IMR-90 (cell line): Measurements from ENCODE around the gene IREB2. TPM values are rescaled to one million over a fixed set of nuclear protein-coding genes. Genes with fewer than 3 reads are reported as not detected.

Experiments used
- ATAC-seq: fragments of 200-7000 bp; cut with Tn5 transposase; 2 replicates; pipeline ENCODE4 v1.9.1; 2020; ENCODE audit warnings: low read depth, mild to moderate bottlenecking, moderate library complexity
- BruUV-seq: library from RNA; stranded (reverse); fragments of 400-500 nt; replicated peaks from 2 replicates; lab custom pipeline; 2021; lab: Mats Ljungman, UMichigan
- CTCF ChIA-PET: fragments of 300-600 bp; formaldehyde crosslinking; extraction: SDS; loops from one replicate; lab custom pipeline; 2021; ENCODE audit warnings: antibody characterized with exemption; lab: Yijun Ruan, JAX
- POLR2A ChIA-PET: fragments of 300-600 bp; sonication (Branson Sonifier 250); formaldehyde crosslinking; loops from one replicate; lab custom pipeline; 2022; ENCODE audit warnings: antibody characterized with exemption; ENCODE audit not compliant: unreplicated experiment; lab: Charles Lee
- DNase-seq: peaks from one replicate; pipeline ENCODE4 v3.0.0; 2013
- H2AFZ ChIP-seq: replicated peaks from 2 replicates; pipeline ENCODE3; 2013; ENCODE audit warnings: low read length, mild to moderate bottlenecking; ENCODE audit not compliant: poor library complexity
- H2AK5ac ChIP-seq: 2 replicates; pipeline ENCODE4 v1.6.1; 2013; ENCODE audit warnings: low read depth, low read length, inconsistent platforms
- H2AK9ac ChIP-seq: replicated peaks from 2 replicates; pipeline ENCODE3; 2013; ENCODE audit warnings: mild to moderate bottlenecking, low read depth, low read length, moderate library complexity; ENCODE audit not compliant: poor library complexity
- H2BK120ac ChIP-seq: 2 replicates; pipeline ENCODE4 v1.6.1; 2013; ENCODE audit warnings: low read depth, low read length, inconsistent platforms
- H2BK15ac ChIP-seq: 3 replicates; pipeline ENCODE4 v1.6.1; 2013; ENCODE audit warnings: low read depth, low read length, inconsistent platforms
- H2BK20ac ChIP-seq: 2 replicates; pipeline ENCODE4 v1.6.1; 2013; ENCODE audit warnings: low read depth, mild to moderate bottlenecking, inconsistent platforms, low read length, moderate library complexity
- H2BK5ac ChIP-seq: 2 replicates; pipeline ENCODE4 v1.6.1; 2013; ENCODE audit warnings: mild to moderate bottlenecking, low read depth, low read length, inconsistent platforms; ENCODE audit not compliant: poor library complexity, severe bottlenecking
- H3K14ac ChIP-seq: replicated peaks from 2 replicates; pipeline ENCODE4 v1.6.1; 2013; ENCODE audit warnings: low read depth, low read length, inconsistent platforms
- H3K18ac ChIP-seq: 2 replicates; pipeline ENCODE4 v1.6.1; 2013; ENCODE audit warnings: low read depth, low read length, control low read depth
- H3K23ac ChIP-seq: 2 replicates; pipeline ENCODE4 v1.6.1; 2013; ENCODE audit warnings: low read depth, low read length, inconsistent platforms
- H3K27ac ChIP-seq: 2 replicates; pipeline ENCODE4 v1.5.1; 2013; ENCODE audit warnings: mild to moderate bottlenecking, control low read depth, low read length; ENCODE audit not compliant: insufficient read depth
- H3K27me3 ChIP-seq: 2 replicates; pipeline ENCODE4 v1.6.1; 2013; ENCODE audit warnings: low read length; ENCODE audit not compliant: control insufficient read depth, insufficient read depth
- H3K36me3 ChIP-seq: 2 replicates; pipeline ENCODE4 v1.6.1; 2013; ENCODE audit warnings: low read length, mixed read lengths; ENCODE audit not compliant: control insufficient read depth, insufficient read depth
- H3K4ac ChIP-seq: 2 replicates; pipeline ENCODE4 v1.6.1; 2013; ENCODE audit warnings: low read depth, low read length, inconsistent platforms
- H3K4me1 ChIP-seq: 2 replicates; pipeline ENCODE4 v1.6.1; 2013; ENCODE audit warnings: low read length, mixed read lengths; ENCODE audit not compliant: control insufficient read depth, insufficient read depth
- H3K4me2 ChIP-seq: 2 replicates; pipeline ENCODE4 v1.6.1; 2013; ENCODE audit warnings: low read depth, mild to moderate bottlenecking, control low read depth, low read length, moderate library complexity
- H3K4me3 ChIP-seq: 2 replicates; pipeline ENCODE4 v1.5.1; 2013; ENCODE audit warnings: low read depth, mild to moderate bottlenecking, control low read depth, low read length, moderate library complexity; ENCODE audit not compliant: insufficient read depth
- H3K56ac ChIP-seq: 2 replicates; pipeline ENCODE4 v1.6.1; 2013; ENCODE audit warnings: low read length, inconsistent platforms; ENCODE audit not compliant: insufficient read depth; ENCODE audit errors: extremely low read depth
- H3K79me1 ChIP-seq, 2 experiments: 2 replicates each; pipeline ENCODE4 v1.6.1; 2013; ENCODE audit warnings: low read length in 2 of 2, inconsistent platforms in 1 of 2, low read depth in 1 of 2
- H3K9ac ChIP-seq: 2 replicates; pipeline ENCODE4 v1.6.1; 2013; ENCODE audit warnings: low read depth, low read length, control low read depth
- H3K9me1 ChIP-seq: 2 replicates; pipeline ENCODE4 v1.6.1; 2013; ENCODE audit warnings: low read length, inconsistent platforms; ENCODE audit not compliant: insufficient read depth
- H3K9me3 ChIP-seq: 2 replicates; pipeline ENCODE4 v1.6.1; 2013; ENCODE audit warnings: low read length; ENCODE audit not compliant: control insufficient read depth, insufficient read depth
- H4K20me1 ChIP-seq: 2 replicates; pipeline ENCODE4 v1.6.1; 2013; ENCODE audit warnings: low read length, inconsistent platforms; ENCODE audit not compliant: insufficient read depth
- H4K5ac ChIP-seq: 2 replicates; pipeline ENCODE4 v1.6.1; 2013; ENCODE audit warnings: mild to moderate bottlenecking, low read depth, low read length, control low read depth
- H4K8ac ChIP-seq, 2 experiments: 2 replicates each; pipeline ENCODE4 v1.6.1; 2013; ENCODE audit warnings: low read depth in 2 of 2, low read length in 2 of 2, control low read depth in 1 of 2, inconsistent platforms in 1 of 2
- H4K91ac ChIP-seq: 2 replicates; pipeline ENCODE4 v1.6.1; 2013; ENCODE audit warnings: low read depth, low read length, inconsistent platforms; ENCODE audit not compliant: insufficient read depth
- BHLHE40 ChIP-seq: fragments of 150-350 bp; IDR thresholded peaks from 2 replicates; pipeline ENCODE4 v1.6.1; 2016; ENCODE audit warnings: mild to moderate bottlenecking, low read depth, low read length
- CHD1 ChIP-seq: IDR thresholded peaks from 2 replicates; pipeline ENCODE4 v1.6.1; 2012; ENCODE audit warnings: low read depth, low read length, improper control_type of control experiment
- RCOR1 ChIP-seq: IDR thresholded peaks from 2 replicates; pipeline ENCODE4 v1.6.1; 2012; ENCODE audit warnings: mild to moderate bottlenecking, low read length, improper control_type of control experiment; ENCODE audit not compliant: insufficient replicate concordance
- WGBS, 2 experiments: methylation state at CpG; one replicate each; pipeline versions ENCODE4 v1.1.5 to v1.1.7; 2013; ENCODE audit warnings: missing lambda C conversion rate in 2 of 2; ENCODE audit not compliant: insufficient read length in 1 of 2; ENCODE audit errors: extremely low coverage in 2 of 2; 5-methylcytosine and 5-hydroxymethylcytosine counted together
- dilution Hi-C: fragments of 300-500 bp; cut with HindIII; formaldehyde crosslinking; loops from one replicate; pipeline ENCODE4 v1.14.3; 2018; ENCODE audit warnings: low sequenced_read_pairs; ENCODE audit not compliant: unreplicated experiment
- in situ Hi-C: fragments of 300-500 bp; cut with MboI; formaldehyde crosslinking; loops from 3 replicates; pipeline ENCODE4 v1.14.3; 2019; ENCODE audit warnings: low sequenced_read_pairs, inconsistent platforms, mixed read lengths
- intact Hi-C: fragments of 100-400 bp; cut with micrococcal nuclease; formaldehyde crosslinking; loops from 2 replicates; pipeline ENCODE4 v1.10.0; 2022
- polyA plus RNA-seq, 3 experiments: library from polyadenylated mRNA; depleted of rRNA; stranded (reverse); fragments of >200 nt; gene quantifications; 2 replicates each; pipeline ENCODE4 v1.2.3, GENCODE V29; 2012; ENCODE audit warnings: low replicate concordance in 1 of 3
- total RNA-seq: library from RNA; depleted of rRNA; stranded (reverse); fragments of >200 nt; gene quantifications from 2 replicates; pipeline ENCODE4 v1.2.3, GENCODE V29; 2012

IREB2 gene
- total and polyA plus RNA-seq, 2 of the 4 experiments (the other 2 are of a cell fraction): 12.2 to 13.5 TPM

DNA sequence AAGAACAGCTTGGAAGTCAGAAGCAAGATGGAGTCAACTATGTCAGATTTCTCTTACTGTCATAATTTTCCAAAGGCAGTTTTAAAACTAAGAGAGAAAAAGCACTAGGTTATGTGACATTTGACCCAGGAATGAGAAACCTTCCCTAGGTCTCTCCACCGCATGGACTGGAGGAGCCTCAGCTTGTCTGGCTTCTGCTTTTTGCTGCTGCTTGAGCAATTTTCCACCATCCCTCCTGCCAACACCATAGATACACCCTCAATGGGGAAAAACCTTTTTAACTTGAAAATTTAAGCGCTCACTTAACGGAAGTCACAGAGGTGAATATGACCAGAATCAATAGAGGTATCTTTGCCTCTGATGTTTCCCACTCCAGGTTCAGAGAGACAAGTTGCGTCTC, 17.8 kb upstream of the IREB2 start:
- H3K14ac ChIP-seq: no peak overlapping the region
- dilution Hi-C loops: no loop called here
- H3K79me1 ChIP-seq: no peaks in the 10 kb centered on the region
- no peak overlapping the region for H3K4ac ChIP-seq
- H2BK5ac ChIP-seq: no peak overlapping the region
- no peak for TF ChIP-seq CHD1
- TF ChIP-seq RCOR1: no peak
- no peak for TF ChIP-seq BHLHE40
- BruUV-seq: no TSS peak
- CTCF ChIA-PET: no interaction called here
- in situ Hi-C loops: loop anchor here (10.0 kb wide), 1 partner anchor 305 kb away; no protein-coding TSS in a partner anchor
- H3K9me3 ChIP-seq: no peaks in the 10 kb centered on the region; the same call in 1 of the 2 replicates
- H3K27me3 ChIP-seq: peaks cover 27% of the 10 kb centered on the region
- H2AFZ ChIP-seq: no peak overlapping the region
- H4K91ac ChIP-seq: no peak overlapping the region
- H2AK9ac ChIP-seq: no peak overlapping the region
- H3K23ac ChIP-seq: no peak overlapping the region
- no peak overlapping the region for H4K8ac ChIP-seq
- no peaks in the 10 kb centered on the region for H3K4me1 ChIP-seq
- no peak overlapping the region for H3K56ac ChIP-seq
- intact Hi-C loops: loop anchor here (5.0 kb wide), 1 partner anchor 463 kb away; no protein-coding TSS in a partner anchor
- ATAC-seq (no peak), DNase-seq (no peak)
- no peak overlapping the region for H3K4me2 ChIP-seq
- POLR2A ChIA-PET: no interaction called here
- no peak overlapping the region for H4K5ac ChIP-seq
- no peaks in the 10 kb centered on the region for H4K20me1 ChIP-seq
- H3K9me1 ChIP-seq: no peaks in the 10 kb centered on the region
- no peak overlapping the region for H2BK15ac ChIP-seq
- no peak overlapping the region for H2BK120ac ChIP-seq
- no peak overlapping the region for H3K18ac ChIP-seq
- H2AK5ac ChIP-seq: no peak overlapping the region
- no peak overlapping the region for H2BK20ac ChIP-seq
- no peak overlapping the region for H3K27ac ChIP-seq
- 73% methylated on average over 2 of the region's 4 CpGs; no CpG with 5 or more reads in 1 of the 2 experiments for WGBS, 2 experiments
- H3K9ac ChIP-seq: no peak overlapping the region
- no peak overlapping the region for H3K4me3 ChIP-seq
- no peaks in the 10 kb centered on the region for H3K36me3 ChIP-seq
